ENCODE results near the gene UPK2.
"Not testable (repeated sequence)": the region's sequence is repeated elsewhere in the genome, so short reads cannot be mapped to it uniquely, and the experiment has no call there.

Gene UPK2

GRCh38 chr11:118939404-118939915 lies 16.6 kb upstream of the UPK2 start:
- DNase-seq: no peak

GRCh38 chr11:118939953-118940598 lies 16.0 kb upstream of the UPK2 start:
- no peak for DNase-seq

- DNase-seq: no peak
Observed at GRCh38 chr11:118947091-118947490, 9.0 kb upstream of the UPK2 start.

GRCh38 chr11:118948000-118948399 lies 8.1 kb upstream of the UPK2 start:
- no peak for DNase-seq

GRCh38 chr11:118953265-118953664 lies 2.8 kb upstream of the UPK2 start:
- DNase-seq: no peak

- DNase-seq: not testable (repeated sequence)
Observed at GRCh38 chr11:118953976-118954375, 2.1 kb upstream of the UPK2 start.

- DNase-seq: no peak
Observed at GRCh38 chr11:118956847-118957469, 860 bp downstream of the UPK2 start.

- no peak for DNase-seq
Observed at GRCh38 chr11:118957549-118957948, 1.5 kb downstream of the UPK2 start.

- no peak for DNase-seq
Observed at GRCh38 chr11:118957968-118958367, 1.9 kb downstream of the UPK2 start.

GRCh38 chr11:118958577-118958976 lies 2.5 kb downstream of the UPK2 start:
- DNase-seq: no peak

- DNase-seq: no peak
Observed at GRCh38 chr11:118961189-118961588, 5.1 kb downstream of the UPK2 start.

GRCh38 chr11:118961591-118961990 lies 5.5 kb downstream of the UPK2 start:
- DNase-seq: no peak

GRCh38 chr11:118969508-118969907 lies 13.4 kb downstream of the UPK2 start:
- not testable (repeated sequence) for DNase-seq

GRCh38 chr11:118971646-118972045 lies 15.5 kb downstream of the UPK2 start, which contains the start of gene FOXR1:
Gene FOXR1, plus strand, starts transcription at chr11:118971761. Its CDS starts 171 bp downstream, at chr11:118971932.
- no peak for DNase-seq

- no peak for DNase-seq
Observed at GRCh38 chr11:118973985-118974384, 17.9 kb downstream of the UPK2 start.

- no peak for DNase-seq
Observed at GRCh38 chr11:118975771-118976709, 19.9 kb downstream of the UPK2 start.

GRCh38 chr11:118979434-118979833 lies 23.3 kb downstream of the UPK2 start:
- DNase-seq: no peak

- no peak for DNase-seq
Observed at GRCh38 chr11:118980191-118980881, 24.2 kb downstream of the UPK2 start.

GRCh38 chr11:118984337-118984736 lies 28.2 kb downstream of the UPK2 start:
- DNase-seq: not testable (repeated sequence)

- no peak for DNase-seq
Observed at GRCh38 chr11:118984825-118985224, 28.7 kb downstream of the UPK2 start.

GRCh38 chr11:118988280-118988679 lies 32.2 kb downstream of the UPK2 start:
- DNase-seq: no peak

GRCh38 chr11:118991486-118992038 lies 35.5 kb downstream of the UPK2 start:
- DNase-seq: not testable (repeated sequence)

Data from T-helper 9 cell (primary cell).